ENCODE data around the gene SLC6A9.

The SLC6A9 gene

GRCh38 chr1:43987159-43987902, 43.9 kb downstream of the SLC6A9 start:
- Histone ChIP-seq H3K27ac (no peak overlapping the region), H3K4me3 (ENCODE audit: low read depth, low read length) (no peak overlapping the region), H3K27me3 (replicated peaks) (no peaks in the 10 kb centered on the region), H3K36me3 (replicated peaks) (peaks cover 19% of the 10 kb centered on the region)
- DNase-seq, result no peak
- TF ChIP-seq CTCF (IDR thresholded peaks at IDR 0.05; ENCODE audit: low read depth, low read length, missing control alignments), result no peak
- in situ Hi-C loops (cut with HindIII; ENCODE audit: low pct_ligation_motif_present, low sequenced_read_pairs), result no loop called here

- peaks cover 19% of the 10 kb centered on the region for H3K36me3 ChIP-seq (replicated peaks)
Observed at GRCh38 chr1:43986712-43987111, 44.5 kb downstream of the SLC6A9 start.

GRCh38 chr1:43985984-43986595, 45.2 kb downstream of the SLC6A9 start:
- TF ChIP-seq CTCF (IDR thresholded peaks at IDR 0.05; ENCODE audit: low read depth, low read length, missing control alignments), result no peak
- Histone ChIP-seq H3K27me3 (replicated peaks) (no peaks in the 10 kb centered on the region), H3K36me3 (replicated peaks) (peaks cover 19% of the 10 kb centered on the region), H3K27ac (no peak overlapping the region), H3K4me3 (ENCODE audit: low read depth, low read length) (no peak overlapping the region)
- in situ Hi-C loops (cut with HindIII; ENCODE audit: low pct_ligation_motif_present, low sequenced_read_pairs), result no loop called here
- no peak for DNase-seq

More at GRCh38 chr1:43986712-43987111, 44.5 kb downstream of the SLC6A9 start:
- TF ChIP-seq CTCF (IDR thresholded peaks at IDR 0.05; ENCODE audit: low read depth, low read length, missing control alignments), result peak; percentile 12
- in situ Hi-C loops (cut with HindIII; ENCODE audit: low pct_ligation_motif_present, low sequenced_read_pairs), result no loop called here
- H3K27ac ChIP-seq, result no peak overlapping the region
- no peak overlapping the region for H3K4me3 ChIP-seq (ENCODE audit: low read depth, low read length)
- DNase-seq, result no peak
- no peaks in the 10 kb centered on the region for H3K27me3 ChIP-seq (replicated peaks)

- H3K27ac ChIP-seq, result no peak overlapping the region
- no peak overlapping the region for H3K4me3 ChIP-seq (ENCODE audit: low read depth, low read length)
- no peaks in the 10 kb centered on the region for H3K27me3 ChIP-seq (replicated peaks)
- in situ Hi-C loops (cut with HindIII; ENCODE audit: low pct_ligation_motif_present, low sequenced_read_pairs), result no loop called here
- DNase-seq, result no peak
- TF ChIP-seq CTCF (IDR thresholded peaks at IDR 0.05; ENCODE audit: low read depth, low read length, missing control alignments), result no peak
- peaks cover 19% of the 10 kb centered on the region for H3K36me3 ChIP-seq (replicated peaks)
Observed at GRCh38 chr1:43984855-43985254, 46.4 kb downstream of the SLC6A9 start.

GRCh38 chr1:43983253-43983899, 47.9 kb downstream of the SLC6A9 start:
- Histone ChIP-seq H3K4me3 (ENCODE audit: low read depth, low read length) (no peak overlapping the region), H3K27me3 (replicated peaks) (no peaks in the 10 kb centered on the region), H3K27ac (no peak overlapping the region), H3K36me3 (replicated peaks) (peaks cover 19% of the 10 kb centered on the region)
- no peak for TF ChIP-seq CTCF (IDR thresholded peaks at IDR 0.05; ENCODE audit: low read depth, low read length, missing control alignments)
- in situ Hi-C loops (cut with HindIII; ENCODE audit: low pct_ligation_motif_present, low sequenced_read_pairs), result no loop called here
- no peak for DNase-seq

Data from brain microvascular endothelial cell (primary cell).